ACC112 (cell line): ENCODE measurements around the gene RLBP1.
"Not testable (repeated sequence)": the region's sequence is repeated elsewhere in the genome, so short reads cannot be mapped to it uniquely, and the experiment has no call there.

Source experiments
- H2AFZ ChIP-seq: fragments of 200-600 bp; sonication (generic); one replicate; pipeline ENCODE4 v1.6.0; 2017; ENCODE audit warnings: antibody characterized with exemption, low read length; ENCODE audit not compliant: unreplicated experiment
- H3K27ac ChIP-seq: fragments of 200-600 bp; sonication (generic); 2 replicates; pipeline ENCODE4 v1.5.1; 2014; ENCODE audit warnings: low read depth, mild to moderate bottlenecking, antibody characterized with exemption, low read length, moderate library complexity
- H3K27me3 ChIP-seq: fragments of 200-600 bp; sonication (generic); 2 replicates; pipeline ENCODE4 v1.6.1; 2014; ENCODE audit warnings: mild to moderate bottlenecking, antibody characterized with exemption, low read length, moderate library complexity, mixed read lengths; ENCODE audit not compliant: insufficient read depth
- H3K36me3 ChIP-seq: fragments of 200-600 bp; sonication (generic); 2 replicates; pipeline ENCODE4 v1.6.1; 2016; ENCODE audit warnings: mild to moderate bottlenecking, antibody characterized with exemption, low read length, moderate library complexity, mixed read lengths; ENCODE audit not compliant: insufficient read depth
- H3K4me1 ChIP-seq: fragments of 200-600 bp; sonication (generic); one replicate; pipeline ENCODE4 v1.6.1; 2016; ENCODE audit warnings: low read length, mixed read lengths; ENCODE audit not compliant: insufficient read depth, unreplicated experiment, control insufficient read depth
- H3K4me3 ChIP-seq: fragments of 200-600 bp; sonication (generic); 2 replicates; pipeline ENCODE4 v1.5.1; 2014; ENCODE audit warnings: mild to moderate bottlenecking, low read depth, low read length
- H3K79me2 ChIP-seq: fragments of 200-600 bp; sonication (generic); one replicate; pipeline ENCODE4 v1.6.0; 2016; ENCODE audit warnings: low read length; ENCODE audit not compliant: control insufficient read depth, unreplicated experiment, insufficient read depth

Gene RLBP1

GRCh38 chr15:89221543-89221942 is at the start of gene RLBP1:
Gene RLBP1, minus strand, starts transcription at chr15:89221579. Its CDS starts 2,604 bp downstream, at chr15:89218975.
- Histone ChIP-seq H3K4me3 (no peak within 1 kb of the TSS), H3K27ac (no peak within 1 kb of the TSS), H2AFZ (no peak within 1 kb of the TSS), H3K4me1 (no peaks in the 10 kb centered on the region), H3K36me3 (no peaks in the 10 kb centered on the region), H3K27me3 (peaks cover 25% of the 10 kb centered on the region), H3K79me2 (no peaks in the 10 kb centered on the region)

GRCh38 chr15:89250142-89250541 is 28.8 kb upstream of the RLBP1 start:
- not testable (repeated sequence) for H3K4me3 ChIP-seq, H3K27ac ChIP-seq, H3K27me3 ChIP-seq, H2AFZ ChIP-seq, H3K4me1 ChIP-seq
- peaks cover 43% of the 10 kb centered on the region for H3K36me3 ChIP-seq
- peaks cover 27% of the 10 kb centered on the region for H3K79me2 ChIP-seq

- Histone ChIP-seq H3K27me3 (no peaks in the 10 kb centered on the region), H3K27ac (no peak overlapping the region), H3K4me1 (peaks cover 7% of the 10 kb centered on the region), H3K79me2 (peaks cover 35% of the 10 kb centered on the region), H2AFZ (no peak overlapping the region), H3K4me3 (no peak overlapping the region), H3K36me3 (peaks cover 36% of the 10 kb centered on the region)
These were observed 27.2 kb upstream of the RLBP1 start for GRCh38 chr15:89248584-89248983.

- Histone ChIP-seq H3K79me2 (peaks cover 35% of the 10 kb centered on the region), H3K4me3 (no peak overlapping the region), H2AFZ (no peak overlapping the region), H3K27ac (no peak overlapping the region), H3K36me3 (peaks cover 36% of the 10 kb centered on the region), H3K27me3 (no peaks in the 10 kb centered on the region), H3K4me1 (peaks cover 12% of the 10 kb centered on the region)
These were observed 26.1 kb upstream of the RLBP1 start for GRCh38 chr15:89247446-89247845.

DNA sequence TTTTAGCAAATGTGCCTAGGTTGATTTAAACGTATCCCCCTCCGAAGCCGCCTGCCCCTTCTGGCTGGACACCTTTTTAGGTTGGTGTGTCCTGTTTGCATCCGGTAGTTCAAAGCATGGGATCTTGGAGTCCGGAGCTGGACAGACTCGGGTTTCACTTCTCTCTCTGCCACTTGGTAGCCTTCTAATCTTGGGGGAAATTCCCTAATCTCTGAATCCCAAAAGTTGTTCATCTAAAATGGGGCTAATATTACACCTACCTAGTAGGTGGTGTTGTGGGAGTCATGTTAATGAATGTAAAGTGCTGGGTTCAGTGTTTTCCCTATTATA is 23.2 kb upstream of the RLBP1 start:
- Histone ChIP-seq H3K27me3 (no peaks in the 10 kb centered on the region), H3K4me1 (peaks cover 12% of the 10 kb centered on the region), H3K79me2 (peaks cover 35% of the 10 kb centered on the region), H2AFZ (peak overlapping the region; percentile 75), H3K36me3 (peaks cover 27% of the 10 kb centered on the region), H3K4me3 (peak overlapping the region; percentile 97), H3K27ac (peak overlapping the region; percentile 38)

DNA sequence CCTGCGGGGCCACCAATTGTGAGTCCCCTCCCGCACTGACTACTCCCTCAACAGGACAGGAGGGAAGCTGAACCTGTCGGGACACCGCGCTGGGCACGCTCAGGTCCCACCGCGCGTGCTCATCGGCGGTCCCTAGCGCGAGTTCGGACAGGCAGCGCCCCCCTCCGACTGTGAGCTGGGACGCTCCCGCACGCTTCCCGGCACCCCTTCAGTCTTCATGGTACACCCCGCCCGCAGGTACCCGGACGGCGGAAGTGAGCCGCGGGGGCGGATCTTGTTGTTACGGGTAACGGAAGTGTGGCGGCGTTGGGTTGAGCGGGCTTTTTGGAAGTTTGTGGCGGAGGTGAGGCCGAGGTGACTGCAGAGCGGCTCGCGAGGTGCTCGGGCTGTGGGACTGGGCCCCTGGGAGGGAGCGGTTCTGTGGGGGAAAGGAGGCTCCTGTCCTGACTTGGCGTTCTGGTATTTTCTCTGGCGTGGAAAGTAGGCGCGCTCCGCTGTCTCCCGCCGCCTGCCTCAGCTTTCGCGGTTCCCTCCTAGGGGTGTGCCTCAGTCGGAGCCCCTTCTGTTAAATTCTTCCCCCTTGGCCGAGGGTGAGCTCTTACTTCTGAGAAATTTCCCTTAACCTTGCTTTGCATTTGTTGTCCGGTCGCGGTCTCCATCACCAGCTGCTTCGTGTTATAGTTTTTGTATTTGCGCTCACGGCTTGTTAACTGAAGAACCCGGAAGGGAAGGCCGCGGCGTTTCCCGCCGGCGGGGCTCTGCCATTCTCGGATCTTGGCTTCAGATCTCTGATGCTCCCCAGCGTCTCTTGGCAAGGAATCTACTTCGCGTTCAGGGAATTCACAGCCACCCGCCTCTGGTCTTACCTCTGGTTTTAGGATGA is 22.6 kb upstream of the RLBP1 start, which contains the start of gene FANCI:
Gene FANCI (plus strand): TSS at position 289 of the 883 bp plus-strand sequence. CDS start 3,669 bp downstream, outside the sequence.
- peaks cover 35% of the 10 kb centered on the region for H3K79me2 ChIP-seq
- H3K36me3 ChIP-seq = peaks cover 20% of the 10 kb centered on the region
- peaks cover 12% of the 10 kb centered on the region for H3K4me1 ChIP-seq

DNA sequence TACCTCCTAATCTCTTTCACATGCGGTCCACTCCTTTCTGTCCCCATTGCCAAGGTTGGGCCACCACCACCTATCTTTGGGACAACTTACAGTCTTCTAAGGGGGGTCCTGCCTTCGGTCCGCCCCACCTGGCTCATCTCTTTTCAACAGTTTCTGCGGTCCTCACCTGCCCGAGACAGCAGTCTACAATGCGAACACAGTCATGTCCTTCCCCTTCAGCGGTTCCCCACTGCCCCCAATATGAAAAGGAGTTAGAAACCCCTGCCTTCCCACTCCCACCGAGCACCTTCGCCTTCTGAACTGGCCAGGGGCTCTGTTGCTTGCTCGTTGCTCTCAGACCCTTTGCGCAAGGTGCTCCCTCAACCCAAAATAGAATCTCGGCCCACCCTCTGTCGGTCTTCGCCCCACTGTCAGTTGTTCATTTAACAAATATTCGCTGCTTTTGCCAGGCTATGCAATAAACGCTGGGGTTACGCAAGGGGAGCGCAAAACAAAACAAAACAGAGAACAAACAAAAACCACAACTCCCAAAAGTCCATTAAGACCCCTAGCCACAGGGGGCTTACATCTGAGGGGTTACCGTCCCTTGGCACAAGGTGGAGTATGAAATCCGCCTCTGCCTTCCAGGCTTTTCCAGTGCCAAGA is 21.8 kb upstream of the RLBP1 start:
- H3K36me3 ChIP-seq = peaks cover 13% of the 10 kb centered on the region
- H3K79me2 ChIP-seq = peaks cover 32% of the 10 kb centered on the region
- H3K4me1 ChIP-seq = peaks cover 12% of the 10 kb centered on the region
- H3K27me3 ChIP-seq = peaks cover 5% of the 10 kb centered on the region; the same call in 1 of the 2 replicates
- H2AFZ ChIP-seq = peak overlapping the region; percentile 75
- 0 out of 2 replicates have a peak overlapping the region, but pooled peaks have one; percentile 38 for H3K27ac ChIP-seq
- H3K4me3 ChIP-seq = peak overlapping the region; percentile 97

More for the DNA sequence above, 22.6 kb upstream of the RLBP1 start, which contains the start of gene FANCI:
- Histone ChIP-seq H3K27ac (peak within 1 kb of the TSS; percentile 38), H3K4me3 (peak within 1 kb of the TSS; percentile 97), H3K27me3 (peaks cover under 1% of the 10 kb centered on the region; the same call in 1 of the 2 replicates), H2AFZ (peak within 1 kb of the TSS; percentile 75)

GRCh38 chr15:89239883-89240810 is 18.8 kb upstream of the RLBP1 start:
- H2AFZ ChIP-seq, H3K79me2 ChIP-seq, H3K36me3 ChIP-seq, H3K4me3 ChIP-seq, H3K27ac ChIP-seq, H3K27me3 ChIP-seq, H3K4me1 ChIP-seq: not testable (repeated sequence)

DNA sequence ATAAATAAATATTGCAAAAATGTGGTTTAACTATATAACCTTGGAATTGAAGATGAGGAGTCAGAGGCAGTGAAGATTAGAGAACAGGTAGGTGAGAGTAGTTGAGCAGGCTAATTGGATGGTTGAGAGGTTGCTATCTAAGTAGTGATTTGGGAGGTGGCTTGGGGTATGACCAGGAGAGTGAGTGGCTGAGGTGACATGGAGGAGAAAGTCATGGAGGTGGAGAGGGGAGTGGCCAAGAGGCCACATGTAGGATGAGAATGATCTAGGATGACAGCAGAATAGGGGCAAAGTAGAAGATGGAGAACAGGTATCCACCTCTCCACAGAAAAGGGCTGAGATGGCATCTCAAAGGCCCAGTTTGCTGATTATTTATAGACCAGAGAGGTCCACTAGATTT is 10.5 kb upstream of the RLBP1 start:
- Histone ChIP-seq H3K4me3 (no peak overlapping the region), H2AFZ (no peak overlapping the region), H3K79me2 (no peaks in the 10 kb centered on the region), H3K36me3 (no peaks in the 10 kb centered on the region), H3K27me3 (peaks cover 3% of the 10 kb centered on the region), H3K4me1 (peaks cover 10% of the 10 kb centered on the region), H3K27ac (no peak overlapping the region)

- Histone ChIP-seq H3K4me3 (no peak overlapping the region), H3K27me3 (peaks cover 3% of the 10 kb centered on the region; the same call in 1 of the 2 replicates), H3K79me2 (no peaks in the 10 kb centered on the region), H2AFZ (no peak overlapping the region), H3K27ac (peak overlapping the region; percentile 52; the same call in 1 of the 2 replicates), H3K36me3 (no peaks in the 10 kb centered on the region), H3K4me1 (peaks cover 10% of the 10 kb centered on the region)
These were observed 8.9 kb upstream of the RLBP1 start for GRCh38 chr15:89230277-89230676.
